ENCODE results near the gene IPO9.

The IPO9 gene

GRCh38 chr1:201792534-201793305, 36.2 kb upstream of the IPO9 start:
- TF ChIP-seq FOXP2 (optimal IDR thresholded peaks at IDR 0.05; ENCODE audit: borderline replicate concordance, extremely low read depth, extremely low read length, insufficient read depth) (no peak), SIN3A (IDR thresholded peaks at IDR 0.05; ENCODE audit: borderline replicate concordance, insufficient read depth, low read length) (no peak), POLR2AphosphoS5 (IDR thresholded peaks at IDR 0.05; ENCODE audit: low read depth, low read length) (no peak), TAF1 (IDR thresholded peaks at IDR 0.05; ENCODE audit: borderline replicate concordance, insufficient read depth, low read length) (no peak)

- TF ChIP-seq POLR2AphosphoS5 (IDR thresholded peaks at IDR 0.05; ENCODE audit: low read depth, low read length), result no peak
- no peak for TF ChIP-seq TAF1 (IDR thresholded peaks at IDR 0.05; ENCODE audit: borderline replicate concordance, insufficient read depth, low read length)
- TF ChIP-seq SIN3A (IDR thresholded peaks at IDR 0.05; ENCODE audit: borderline replicate concordance, insufficient read depth, low read length), result no peak
- TF ChIP-seq FOXP2 (optimal IDR thresholded peaks at IDR 0.05; ENCODE audit: borderline replicate concordance, extremely low read depth, extremely low read length, insufficient read depth), result no peak
- no peak for TF ChIP-seq REST (IDR thresholded peaks at IDR 0.05; ENCODE audit: insufficient read depth in 1 of 2, low read depth in 2 of 2, low read length in 2 of 2)
Observed at GRCh38 chr1:201793306-201793925, 35.5 kb upstream of the IPO9 start.

- TF ChIP-seq FOXP2 (optimal IDR thresholded peaks at IDR 0.05; ENCODE audit: borderline replicate concordance, extremely low read depth, extremely low read length, insufficient read depth) (no peak), TAF1 (IDR thresholded peaks at IDR 0.05; ENCODE audit: borderline replicate concordance, insufficient read depth, low read length) (no peak), SIN3A (IDR thresholded peaks at IDR 0.05; ENCODE audit: borderline replicate concordance, insufficient read depth, low read length) (no peak), POLR2AphosphoS5 (IDR thresholded peaks at IDR 0.05; ENCODE audit: low read depth, low read length) (no peak), REST (IDR thresholded peaks at IDR 0.05; ENCODE audit: insufficient read depth in 1 of 2, low read depth in 2 of 2, low read length in 2 of 2) (no peak)
Observed at GRCh38 chr1:201795066-201795465, 33.9 kb upstream of the IPO9 start.

GRCh38 chr1:201800246-201800645, 28.7 kb upstream of the IPO9 start:
- no peak for TF ChIP-seq POLR2AphosphoS5 (IDR thresholded peaks at IDR 0.05; ENCODE audit: low read depth, low read length)
- no peak for TF ChIP-seq TAF1 (IDR thresholded peaks at IDR 0.05; ENCODE audit: borderline replicate concordance, insufficient read depth, low read length)
- no peak for TF ChIP-seq REST (IDR thresholded peaks at IDR 0.05; ENCODE audit: insufficient read depth in 1 of 2, low read depth in 2 of 2, low read length in 2 of 2)
- TF ChIP-seq SIN3A (IDR thresholded peaks at IDR 0.05; ENCODE audit: borderline replicate concordance, insufficient read depth, low read length), result no peak
- no peak for TF ChIP-seq FOXP2 (optimal IDR thresholded peaks at IDR 0.05; ENCODE audit: borderline replicate concordance, extremely low read depth, extremely low read length, insufficient read depth)

GRCh38 chr1:201806801-201807200, 22.2 kb upstream of the IPO9 start:
- TF ChIP-seq SIN3A (IDR thresholded peaks at IDR 0.05; ENCODE audit: borderline replicate concordance, insufficient read depth, low read length), result no peak
- no peak for TF ChIP-seq POLR2AphosphoS5 (IDR thresholded peaks at IDR 0.05; ENCODE audit: low read depth, low read length)
